Fibroblast of upper back skin (primary cell): ENCODE results near the gene MED8.
"Not testable (repeated sequence)": the region's sequence is repeated elsewhere in the genome, so short reads cannot be mapped to it uniquely, and the experiment has no call there.

Source experiments
- DNase-seq: peaks from one replicate; pipeline ENCODE4 v3.0.0-alpha.2; 2013

Gene MED8

GRCh38 chr1:43382027-43382779 is 7.4 kb downstream of the MED8 start:
- no peak for DNase-seq

GRCh38 chr1:43381612-43382011 is 8.0 kb downstream of the MED8 start:
- DNase-seq = no peak

DNA sequence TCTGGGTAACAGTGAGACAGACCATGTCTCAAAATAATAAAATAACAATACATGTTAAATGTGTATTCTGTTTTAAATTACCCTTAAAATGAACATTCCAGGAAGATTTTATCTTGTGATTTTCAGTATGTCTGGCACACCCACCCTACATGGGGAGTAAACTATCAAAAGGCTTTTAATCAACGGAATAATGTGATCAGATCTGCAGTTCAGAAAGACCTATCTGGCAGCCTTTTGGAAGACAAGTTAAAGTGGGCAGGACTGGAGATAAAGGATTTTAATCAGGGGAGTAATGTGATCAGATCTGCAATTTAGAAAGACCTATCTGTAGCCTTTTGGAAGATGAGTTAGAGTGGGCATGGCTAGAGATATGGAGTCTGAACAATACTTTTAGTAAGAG is 10.1 kb downstream of the MED8 start:
- DNase-seq = no peak

DNA sequence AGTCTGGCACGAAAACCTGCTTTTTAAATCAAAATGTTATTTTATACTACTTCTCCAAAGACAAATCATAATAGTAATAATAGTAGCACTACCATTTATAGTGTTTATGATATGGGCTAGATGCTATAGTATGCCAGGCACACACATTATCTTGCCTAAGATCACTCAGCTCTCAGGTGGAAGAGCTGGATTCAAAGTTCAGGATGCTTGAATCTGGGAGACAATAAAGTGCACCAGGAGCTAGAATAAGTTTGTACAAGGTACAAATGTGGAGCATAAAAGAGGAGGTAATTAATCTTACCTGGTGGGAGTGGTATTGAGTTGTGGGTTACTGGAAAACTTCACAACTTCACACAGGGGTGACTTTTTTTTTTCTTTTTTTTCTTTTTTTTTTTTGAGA is 11.8 kb downstream of the MED8 start:
- no peak for DNase-seq

- DNase-seq = no peak
Observed at GRCh38 chr1:43376723-43377235, 12.8 kb downstream of the MED8 start.

GRCh38 chr1:43373066-43373940 is 16.3 kb downstream of the MED8 start:
- DNase-seq = peak; percentile 73

GRCh38 chr1:43372172-43372571 is 17.4 kb downstream of the MED8 start:
- no peak for DNase-seq

GRCh38 chr1:43370564-43370963 is 19.0 kb downstream of the MED8 start:
- no peak for DNase-seq

GRCh38 chr1:43369779-43370178 is 19.8 kb downstream of the MED8 start:
- DNase-seq = not testable (repeated sequence)

DNA sequence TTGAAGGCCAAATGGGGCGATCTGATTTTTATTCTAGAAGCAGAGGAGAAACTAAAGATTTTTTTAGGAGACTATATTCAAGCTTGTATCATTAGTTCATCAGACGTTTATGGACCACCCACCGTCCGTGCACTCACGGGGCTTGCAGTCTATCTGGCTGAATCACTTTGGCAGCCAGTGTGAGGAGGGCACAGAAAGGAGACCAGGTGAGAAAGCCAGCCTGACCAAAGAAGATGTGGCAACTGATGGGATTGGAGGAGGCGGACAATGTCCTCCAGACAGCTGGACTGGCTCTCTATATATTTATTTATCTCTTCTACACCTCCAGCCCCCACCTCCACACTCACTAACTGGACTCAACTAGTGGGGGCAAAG is 21.0 kb downstream of the MED8 start:
- no peak for DNase-seq

- DNase-seq = peak; percentile 83
Observed at GRCh38 chr1:43367904-43368645, 21.5 kb downstream of the MED8 start, which contains the start of gene ELOVL1. Gene ELOVL1, minus strand, starts transcription at chr1:43368011. Its CDS starts 2,402 bp downstream, at chr1:43365609.

- DNase-seq = no peak
Observed at GRCh38 chr1:43367026-43367903, 22.3 kb downstream of the MED8 start.

DNA sequence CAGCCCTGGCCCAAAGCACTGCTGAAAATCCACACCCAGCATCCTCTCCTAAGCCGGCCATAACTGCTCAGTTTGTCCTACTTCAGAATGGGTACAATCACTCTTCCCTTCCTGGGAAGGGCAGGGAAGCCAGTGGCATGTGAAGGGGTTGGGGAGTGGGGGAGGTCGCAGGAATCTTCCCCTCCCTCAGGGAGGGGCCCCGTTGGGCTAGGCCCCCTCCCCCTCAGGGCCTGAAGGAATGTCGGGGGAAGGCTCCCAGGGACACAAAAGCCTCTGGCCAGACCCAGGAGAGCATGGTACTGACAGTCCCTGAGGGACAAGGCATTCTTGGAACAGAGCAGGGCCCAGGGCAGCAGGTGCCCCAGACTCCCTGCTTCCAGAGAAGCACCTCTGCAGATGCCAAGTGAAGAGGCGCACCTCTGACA is 23.0 kb downstream of the MED8 start:
- no peak for DNase-seq

DNA sequence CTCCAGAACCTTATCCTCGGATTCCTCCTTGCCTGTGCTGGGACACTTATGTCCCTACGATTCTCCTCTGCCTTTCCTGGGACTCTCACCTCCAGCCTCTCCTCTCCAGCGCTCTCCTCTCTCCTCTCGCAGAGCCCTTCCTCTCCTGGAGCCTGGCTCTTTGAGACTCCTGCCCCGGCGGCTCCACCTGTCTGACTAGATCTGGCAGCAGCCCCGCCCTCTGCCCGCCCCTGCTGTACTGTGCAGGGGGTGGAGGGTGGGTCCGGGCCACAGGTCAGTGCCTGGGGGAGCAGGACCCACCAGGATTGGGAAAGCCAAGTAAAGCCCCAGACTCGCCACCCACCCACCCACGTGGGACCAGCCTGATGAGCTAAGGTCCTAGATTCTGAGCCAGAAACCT is 23.4 kb downstream of the MED8 start:
- no peak for DNase-seq

- no peak for DNase-seq
Observed at GRCh38 chr1:43365678-43366077, 23.9 kb downstream of the MED8 start.

DNA sequence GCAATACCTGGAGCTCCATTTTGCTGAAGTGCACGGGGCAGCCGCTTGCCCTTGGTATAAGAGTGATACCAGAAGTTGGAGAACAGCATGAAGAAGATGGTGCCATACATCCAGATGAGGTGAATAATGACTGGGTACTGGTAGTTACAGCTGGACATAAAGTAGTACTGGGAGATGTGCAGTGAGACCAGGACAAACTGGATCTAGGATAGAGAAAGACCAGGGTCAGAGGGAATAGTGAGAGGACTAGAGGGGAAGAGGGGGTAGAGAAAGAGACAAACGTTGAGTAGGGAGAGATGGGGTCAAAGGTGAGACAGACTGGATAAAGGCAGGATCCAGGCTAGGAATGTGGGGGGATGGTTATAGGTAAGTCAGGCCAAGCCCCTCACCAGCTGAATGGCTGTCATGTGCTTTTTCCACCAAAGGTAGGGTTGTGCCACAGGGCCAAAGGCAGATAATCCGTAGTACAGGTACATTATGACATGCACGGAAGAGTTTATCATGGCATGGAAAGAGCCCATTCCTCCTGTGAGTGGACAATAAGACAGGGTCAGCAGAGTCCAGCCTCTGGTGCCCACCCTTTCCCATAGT is 25.6 kb downstream of the MED8 start:
- DNase-seq = no peak

DNA sequence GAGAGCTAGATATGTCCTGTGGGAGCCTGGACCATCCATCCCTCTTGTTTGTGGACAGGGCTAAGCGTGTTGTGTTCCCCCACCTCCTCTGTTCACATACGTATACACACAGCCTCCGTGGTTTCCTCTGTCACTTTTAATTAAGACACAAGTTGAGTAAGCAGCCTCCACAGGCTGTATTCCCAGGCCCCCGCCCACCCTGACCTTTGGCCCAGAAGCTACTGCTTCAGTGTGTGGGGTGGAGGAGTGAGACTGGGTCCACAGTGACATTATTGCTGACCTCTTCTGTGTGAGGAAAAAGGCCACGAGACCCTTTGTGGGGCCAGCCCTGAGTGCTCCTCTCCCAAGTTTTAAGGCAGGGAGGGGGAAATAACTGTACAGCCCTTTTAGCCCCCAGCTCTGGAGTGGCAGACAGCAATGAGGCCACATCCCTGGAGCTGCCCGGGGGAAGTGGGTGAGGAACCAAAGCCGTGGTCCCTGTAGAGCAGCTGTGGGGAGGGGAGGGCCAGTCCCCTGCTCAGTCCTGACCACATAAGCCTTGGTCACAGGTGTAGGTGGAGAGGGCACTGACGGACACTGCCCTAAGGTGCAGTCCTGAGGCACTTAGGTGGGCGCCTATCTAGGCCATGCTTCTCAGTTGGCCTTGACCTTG is 26.2 kb downstream of the MED8 start:
- DNase-seq = no peak

GRCh38 chr1:43360616-43361015 is 29.0 kb downstream of the MED8 start:
- DNase-seq = no peak

DNA sequence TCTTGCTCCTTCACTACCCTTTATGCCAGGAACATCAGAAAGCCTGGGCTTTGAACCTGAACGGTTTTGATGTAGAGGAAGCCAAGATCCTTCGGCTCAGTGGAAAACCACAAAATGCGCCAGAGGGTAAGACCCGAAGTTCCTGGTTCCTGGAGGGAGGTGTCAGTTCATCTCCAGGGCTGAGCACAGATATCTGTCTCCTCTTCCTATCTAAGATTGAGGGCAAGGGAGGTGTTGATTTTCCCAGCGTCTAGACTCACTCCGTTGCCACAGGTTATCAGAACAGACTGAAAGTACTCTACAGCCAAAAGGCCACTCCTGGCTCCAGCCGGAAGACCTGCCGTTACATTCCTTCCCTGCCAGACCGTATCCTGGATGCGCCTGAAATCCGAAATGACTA is 29.9 kb downstream of the MED8 start:
- DNase-seq = no peak

DNA sequence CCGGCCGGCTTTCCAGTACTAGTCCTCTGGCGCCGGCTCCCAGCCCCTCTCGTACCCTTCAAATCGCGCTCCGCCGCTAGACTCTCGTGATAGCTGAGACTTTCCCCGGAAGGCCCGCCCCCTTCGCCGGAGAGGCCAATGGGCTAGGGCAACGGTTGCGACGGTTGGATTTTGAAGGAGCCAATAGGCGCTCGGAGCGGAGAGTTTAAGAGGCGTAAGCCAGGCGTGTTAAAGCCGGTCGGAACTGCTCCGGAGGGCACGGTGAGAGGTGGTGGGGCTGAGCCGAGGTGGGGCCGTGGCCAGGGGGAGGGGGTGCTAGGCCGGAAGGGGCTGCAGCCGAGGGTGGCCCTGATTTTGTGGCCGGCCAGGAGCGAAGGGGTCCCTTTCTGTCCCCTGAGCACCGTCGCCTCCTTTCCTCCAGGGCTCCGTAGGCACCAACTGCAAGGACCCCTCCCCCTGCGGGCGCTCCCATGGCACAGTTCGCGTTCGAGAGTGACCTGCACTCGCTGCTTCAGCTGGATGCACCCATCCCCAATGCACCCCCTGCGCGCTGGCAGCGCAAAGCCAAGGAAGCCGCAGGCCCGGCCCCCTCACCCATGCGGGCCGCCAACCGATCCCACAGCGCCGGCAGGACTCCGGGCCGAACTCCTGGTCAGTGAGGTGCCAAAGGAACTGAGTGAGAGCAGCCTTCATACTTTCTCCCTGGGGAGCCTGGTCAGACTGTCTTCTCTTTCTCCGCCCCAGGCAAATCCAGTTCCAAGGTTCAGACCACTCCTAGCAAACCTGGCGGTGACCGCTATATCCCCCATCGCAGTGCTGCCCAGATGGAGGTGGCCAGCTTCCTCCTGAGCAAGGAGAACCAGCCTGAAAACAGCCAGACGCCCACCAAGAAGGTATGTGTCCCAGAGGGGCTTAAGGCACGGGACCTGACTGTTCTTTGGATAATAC is 30.6 kb downstream of the MED8 start, which contains the start of gene CDC20:
TSS of gene CDC20 (plus strand) at position 236 of the 948 bp plus-strand sequence. CDS start at position 471, 235 bp downstream.
- DNase-seq = peak; percentile 96
